ENCODE results near the gene FAM13A. TPM values are rescaled to one million over a fixed set of nuclear protein-coding genes. Genes with fewer than 3 reads are reported as not detected.
A peak's percentile ranks its signal among the peaks of the same experiment; 100 is the strongest.

The FAM13A gene
- polyA plus RNA-seq, 1 donor from 2014 or later, result 4.0 TPM

DNA sequence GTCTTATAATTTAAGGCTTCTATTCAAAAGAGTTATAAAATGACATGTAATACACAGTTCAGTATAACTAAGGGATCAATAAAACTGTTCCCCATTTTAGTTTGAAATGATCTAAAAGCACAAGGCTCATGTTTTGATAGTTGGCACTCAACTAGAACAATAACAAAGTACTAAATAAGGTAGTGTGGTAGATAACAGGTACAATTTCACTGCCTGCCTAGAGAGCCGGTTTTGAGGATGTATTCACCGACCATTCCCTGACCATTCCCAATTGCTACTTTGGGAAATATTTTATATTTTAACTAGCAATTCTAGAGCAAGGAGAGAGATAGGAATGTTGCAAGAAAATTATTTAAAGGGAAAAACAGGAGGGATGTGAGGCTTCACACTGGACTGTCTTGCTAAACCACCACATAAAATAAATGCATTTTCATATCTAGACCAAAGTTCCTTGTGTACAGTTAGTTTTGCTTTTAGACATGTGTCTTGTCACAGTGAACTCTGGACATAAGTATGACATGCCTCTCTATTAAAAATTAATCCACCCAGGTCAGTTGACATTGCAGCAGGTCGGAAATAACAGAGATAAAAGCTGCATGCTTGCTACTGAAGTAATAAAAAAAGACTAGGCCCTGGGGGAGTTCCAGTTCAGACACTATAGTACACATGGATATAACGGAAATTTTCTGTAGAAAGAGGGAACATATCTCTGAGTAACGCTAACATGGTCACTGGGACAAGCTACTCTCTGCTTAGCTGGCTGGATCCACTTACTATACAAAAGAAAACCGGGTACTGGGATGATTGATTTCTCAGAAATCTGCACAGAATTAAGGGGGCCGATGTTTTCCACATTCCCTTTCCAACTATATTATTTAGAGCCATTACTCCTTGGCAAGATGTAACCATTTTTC, 303.1 kb downstream of the FAM13A start:
- Histone ChIP-seq H3K79me2 (replicated peaks; ENCODE audit: insufficient read depth, low read length) (no peaks in the 10 kb centered on the region), H3K9me2 (ENCODE audit: insufficient read depth, low read length) (no peaks in the 10 kb centered on the region), H3K36me3 (ENCODE audit: insufficient read depth, low read length) (peaks cover 2% of the 10 kb centered on the region), H3K27ac (ENCODE audit: low read length) (no peak overlapping the region), H3K9me3 (ENCODE audit: low read length) (no peaks in the 10 kb centered on the region), H3F3A (ENCODE audit: insufficient read depth, low read length, poor library complexity, severe bottlenecking) (no peaks in the 10 kb centered on the region), H3K4me2 (ENCODE audit: low read length) (no peak overlapping the region), H3K4me3 (ENCODE audit: low read length) (peak overlapping the region; percentile 5), H4K20me1 (ENCODE audit: insufficient read depth) (no peaks in the 10 kb centered on the region), H3K27me3 (ENCODE audit: insufficient read depth, low read depth, low read length) (no peaks in the 10 kb centered on the region), H2AFZ (ENCODE audit: low read depth, low read length) (no peak overlapping the region), H3K9ac (ENCODE audit: low read length) (no peak overlapping the region)
- TF ChIP-seq POLR2AphosphoS5 (IDR thresholded peaks at IDR 0.05) (no peak), EP300 (conservative IDR thresholded peaks at IDR 0.05; ENCODE audit: poor library complexity, severe bottlenecking) (no peak), SMC3 (conservative IDR thresholded peaks at IDR 0.05; ENCODE audit: poor library complexity) (no peak), TAF1 (IDR thresholded peaks at IDR 0.05; ENCODE audit: low read depth) (no peak), MXI1 (conservative IDR thresholded peaks at IDR 0.05; ENCODE audit: poor library complexity, severe bottlenecking) (no peak), EZH2 (IDR thresholded peaks at IDR 0.05; ENCODE audit: borderline replicate concordance, insufficient read depth, low read length, poor library complexity, severe bottlenecking) (no peak)
- TF ChIP-seq, protein P1, sequence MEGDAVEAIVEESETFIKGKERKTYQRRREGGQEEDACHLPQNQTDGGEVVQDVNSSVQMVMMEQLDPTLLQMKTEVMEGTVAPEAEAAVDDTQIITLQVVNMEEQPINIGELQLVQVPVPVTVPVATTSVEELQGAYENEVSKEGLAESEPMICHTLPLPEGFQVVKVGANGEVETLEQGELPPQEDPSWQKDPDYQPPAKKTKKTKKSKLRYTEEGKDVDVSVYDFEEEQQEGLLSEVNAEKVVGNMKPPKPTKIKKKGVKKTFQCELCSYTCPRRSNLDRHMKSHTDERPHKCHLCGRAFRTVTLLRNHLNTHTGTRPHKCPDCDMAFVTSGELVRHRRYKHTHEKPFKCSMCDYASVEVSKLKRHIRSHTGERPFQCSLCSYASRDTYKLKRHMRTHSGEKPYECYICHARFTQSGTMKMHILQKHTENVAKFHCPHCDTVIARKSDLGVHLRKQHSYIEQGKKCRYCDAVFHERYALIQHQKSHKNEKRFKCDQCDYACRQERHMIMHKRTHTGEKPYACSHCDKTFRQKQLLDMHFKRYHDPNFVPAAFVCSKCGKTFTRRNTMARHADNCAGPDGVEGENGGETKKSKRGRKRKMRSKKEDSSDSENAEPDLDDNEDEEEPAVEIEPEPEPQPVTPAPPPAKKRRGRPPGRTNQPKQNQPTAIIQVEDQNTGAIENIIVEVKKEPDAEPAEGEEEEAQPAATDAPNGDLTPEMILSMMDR (IDR thresholded peaks at IDR 0.05; ENCODE audit: poor library complexity, severe bottlenecking), result no peak
- TF ChIP-seq, protein P2, sequence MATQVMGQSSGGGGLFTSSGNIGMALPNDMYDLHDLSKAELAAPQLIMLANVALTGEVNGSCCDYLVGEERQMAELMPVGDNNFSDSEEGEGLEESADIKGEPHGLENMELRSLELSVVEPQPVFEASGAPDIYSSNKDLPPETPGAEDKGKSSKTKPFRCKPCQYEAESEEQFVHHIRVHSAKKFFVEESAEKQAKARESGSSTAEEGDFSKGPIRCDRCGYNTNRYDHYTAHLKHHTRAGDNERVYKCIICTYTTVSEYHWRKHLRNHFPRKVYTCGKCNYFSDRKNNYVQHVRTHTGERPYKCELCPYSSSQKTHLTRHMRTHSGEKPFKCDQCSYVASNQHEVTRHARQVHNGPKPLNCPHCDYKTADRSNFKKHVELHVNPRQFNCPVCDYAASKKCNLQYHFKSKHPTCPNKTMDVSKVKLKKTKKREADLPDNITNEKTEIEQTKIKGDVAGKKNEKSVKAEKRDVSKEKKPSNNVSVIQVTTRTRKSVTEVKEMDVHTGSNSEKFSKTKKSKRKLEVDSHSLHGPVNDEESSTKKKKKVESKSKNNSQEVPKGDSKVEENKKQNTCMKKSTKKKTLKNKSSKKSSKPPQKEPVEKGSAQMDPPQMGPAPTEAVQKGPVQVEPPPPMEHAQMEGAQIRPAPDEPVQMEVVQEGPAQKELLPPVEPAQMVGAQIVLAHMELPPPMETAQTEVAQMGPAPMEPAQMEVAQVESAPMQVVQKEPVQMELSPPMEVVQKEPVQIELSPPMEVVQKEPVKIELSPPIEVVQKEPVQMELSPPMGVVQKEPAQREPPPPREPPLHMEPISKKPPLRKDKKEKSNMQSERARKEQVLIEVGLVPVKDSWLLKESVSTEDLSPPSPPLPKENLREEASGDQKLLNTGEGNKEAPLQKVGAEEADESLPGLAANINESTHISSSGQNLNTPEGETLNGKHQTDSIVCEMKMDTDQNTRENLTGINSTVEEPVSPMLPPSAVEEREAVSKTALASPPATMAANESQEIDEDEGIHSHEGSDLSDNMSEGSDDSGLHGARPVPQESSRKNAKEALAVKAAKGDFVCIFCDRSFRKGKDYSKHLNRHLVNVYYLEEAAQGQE (IDR thresholded peaks at IDR 0.05; ENCODE audit: borderline replicate concordance), result no peak

GRCh38 chr4:88752754-88753153, 304.2 kb downstream of the FAM13A start:
- Histone ChIP-seq H3K27ac (ENCODE audit: low read length) (no peak overlapping the region), H3K9me3 (ENCODE audit: low read length) (no peaks in the 10 kb centered on the region), H3K27me3 (ENCODE audit: insufficient read depth, low read depth, low read length) (no peaks in the 10 kb centered on the region), H2AFZ (ENCODE audit: low read depth, low read length) (no peak overlapping the region), H3K9me2 (ENCODE audit: insufficient read depth, low read length) (no peaks in the 10 kb centered on the region), H3F3A (ENCODE audit: insufficient read depth, low read length, poor library complexity, severe bottlenecking) (no peaks in the 10 kb centered on the region), H3K4me3 (ENCODE audit: low read length) (peak overlapping the region; percentile 5), H3K79me2 (replicated peaks; ENCODE audit: insufficient read depth, low read length) (no peaks in the 10 kb centered on the region), H4K20me1 (ENCODE audit: insufficient read depth) (no peaks in the 10 kb centered on the region), H3K9ac (ENCODE audit: low read length) (no peak overlapping the region), H3K36me3 (ENCODE audit: insufficient read depth, low read length) (peaks cover 2% of the 10 kb centered on the region), H3K4me2 (ENCODE audit: low read length) (no peak overlapping the region)
- TF ChIP-seq EP300 (conservative IDR thresholded peaks at IDR 0.05; ENCODE audit: poor library complexity, severe bottlenecking) (no peak), RAD21 (conservative IDR thresholded peaks at IDR 0.05) (no peak), SMC3 (conservative IDR thresholded peaks at IDR 0.05; ENCODE audit: poor library complexity) (no peak), MXI1 (conservative IDR thresholded peaks at IDR 0.05; ENCODE audit: poor library complexity, severe bottlenecking) (no peak), POLR2AphosphoS5 (IDR thresholded peaks at IDR 0.05) (no peak), EZH2 (IDR thresholded peaks at IDR 0.05; ENCODE audit: borderline replicate concordance, insufficient read depth, low read length, poor library complexity, severe bottlenecking) (no peak), TAF1 (IDR thresholded peaks at IDR 0.05; ENCODE audit: low read depth) (no peak)
- TF ChIP-seq, protein P1 (IDR thresholded peaks at IDR 0.05; ENCODE audit: poor library complexity, severe bottlenecking), result no peak
